ENCODE measurements around the gene NRXN3.

GRCh38 chr14:79421811-79422210 lies 1251.6 kb downstream of the NRXN3 start:
- TF ChIP-seq, protein P1, sequence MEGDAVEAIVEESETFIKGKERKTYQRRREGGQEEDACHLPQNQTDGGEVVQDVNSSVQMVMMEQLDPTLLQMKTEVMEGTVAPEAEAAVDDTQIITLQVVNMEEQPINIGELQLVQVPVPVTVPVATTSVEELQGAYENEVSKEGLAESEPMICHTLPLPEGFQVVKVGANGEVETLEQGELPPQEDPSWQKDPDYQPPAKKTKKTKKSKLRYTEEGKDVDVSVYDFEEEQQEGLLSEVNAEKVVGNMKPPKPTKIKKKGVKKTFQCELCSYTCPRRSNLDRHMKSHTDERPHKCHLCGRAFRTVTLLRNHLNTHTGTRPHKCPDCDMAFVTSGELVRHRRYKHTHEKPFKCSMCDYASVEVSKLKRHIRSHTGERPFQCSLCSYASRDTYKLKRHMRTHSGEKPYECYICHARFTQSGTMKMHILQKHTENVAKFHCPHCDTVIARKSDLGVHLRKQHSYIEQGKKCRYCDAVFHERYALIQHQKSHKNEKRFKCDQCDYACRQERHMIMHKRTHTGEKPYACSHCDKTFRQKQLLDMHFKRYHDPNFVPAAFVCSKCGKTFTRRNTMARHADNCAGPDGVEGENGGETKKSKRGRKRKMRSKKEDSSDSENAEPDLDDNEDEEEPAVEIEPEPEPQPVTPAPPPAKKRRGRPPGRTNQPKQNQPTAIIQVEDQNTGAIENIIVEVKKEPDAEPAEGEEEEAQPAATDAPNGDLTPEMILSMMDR (IDR thresholded peaks at IDR 0.05), result no peak
- TF ChIP-seq POLR2A (IDR thresholded peaks at IDR 0.05), result no peak

Measured in body of pancreas (tissue), 4 donors.